HT-29 (cell line): ENCODE measurements around the gene SLC10A1. TPM values are rescaled to one million over a fixed set of nuclear protein-coding genes. Genes with fewer than 3 reads are reported as not detected.
"Not testable (repeated sequence)": the region's sequence is repeated elsewhere in the genome, so short reads cannot be mapped to it uniquely, and the experiment has no call there.

Experiments used
- DNase-seq: peaks from one replicate; pipeline ENCODE4 v3.0.0-alpha.2; 2015; ENCODE audit warnings: low spot score
- total RNA-seq: library from RNA; depleted of rRNA; stranded (reverse); fragments of >200 nt; shearing (Covaris generic); gene quantifications from 2 replicates; pipeline ENCODE4 v1.2.3, GENCODE V29; 2014

SLC10A1 gene
- total RNA-seq, 1 experiment from 2014 or later: not detected

DNA sequence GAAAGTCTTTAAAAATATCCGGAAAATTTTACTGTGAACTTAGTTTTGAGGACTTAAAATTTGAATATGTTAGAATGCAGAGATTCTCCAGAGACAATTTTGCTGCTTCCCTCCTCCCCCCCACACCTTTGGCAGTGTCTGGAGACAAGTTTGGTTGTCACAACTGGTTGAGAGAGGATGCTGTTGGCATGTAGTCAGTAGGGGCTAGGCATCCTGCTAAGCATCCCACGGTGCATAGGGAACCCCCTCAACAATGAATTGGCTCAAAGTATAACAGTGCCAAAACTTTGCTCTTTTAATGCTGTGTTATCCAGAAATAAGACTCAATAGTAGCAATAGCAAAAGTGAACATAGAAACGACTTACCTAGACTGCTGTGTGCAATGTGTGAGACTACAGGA lies 26.5 kb downstream of the SLC10A1 start:
- no peak for DNase-seq

DNA sequence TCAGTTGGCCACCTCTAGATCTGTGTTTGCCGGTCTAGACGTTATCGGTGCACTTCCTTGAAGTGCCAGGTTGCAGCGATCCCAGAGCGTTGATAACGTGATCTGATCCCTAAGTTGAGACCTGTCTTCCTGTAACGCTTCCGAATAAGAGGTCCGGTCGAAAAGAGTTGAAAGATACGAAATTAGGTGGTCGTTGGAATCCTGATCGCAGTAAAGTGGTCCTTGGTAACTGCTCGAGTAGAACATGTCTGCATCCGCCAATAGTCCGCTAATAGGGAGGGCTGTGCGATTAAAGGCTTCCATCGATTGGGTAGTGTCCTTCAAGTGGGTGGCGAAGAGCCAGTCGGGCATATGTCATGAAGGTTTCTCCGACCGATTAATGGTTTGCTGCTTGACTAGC lies 27.4 kb downstream of the SLC10A1 start:
- DNase-seq: no peak

DNA sequence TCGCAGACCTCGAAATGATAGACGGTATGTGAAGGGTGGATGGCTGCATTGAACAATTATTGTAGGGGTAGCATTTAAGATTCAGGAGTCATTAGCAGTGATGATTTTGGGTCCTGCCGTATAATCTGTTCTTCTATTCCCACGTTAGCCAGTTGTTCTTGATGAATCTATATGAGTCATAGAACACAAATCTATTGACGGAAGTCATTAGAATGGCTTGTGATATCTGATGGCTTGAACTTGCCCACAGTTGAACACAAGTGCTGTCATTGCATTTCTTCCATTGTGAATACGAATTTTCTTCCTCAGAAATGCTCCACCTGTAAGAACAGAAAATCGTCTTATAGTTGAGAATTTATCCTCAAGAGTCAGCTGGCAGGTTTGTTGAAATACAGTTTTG lies 28.2 kb downstream of the SLC10A1 start:
- DNase-seq: no peak

DNA sequence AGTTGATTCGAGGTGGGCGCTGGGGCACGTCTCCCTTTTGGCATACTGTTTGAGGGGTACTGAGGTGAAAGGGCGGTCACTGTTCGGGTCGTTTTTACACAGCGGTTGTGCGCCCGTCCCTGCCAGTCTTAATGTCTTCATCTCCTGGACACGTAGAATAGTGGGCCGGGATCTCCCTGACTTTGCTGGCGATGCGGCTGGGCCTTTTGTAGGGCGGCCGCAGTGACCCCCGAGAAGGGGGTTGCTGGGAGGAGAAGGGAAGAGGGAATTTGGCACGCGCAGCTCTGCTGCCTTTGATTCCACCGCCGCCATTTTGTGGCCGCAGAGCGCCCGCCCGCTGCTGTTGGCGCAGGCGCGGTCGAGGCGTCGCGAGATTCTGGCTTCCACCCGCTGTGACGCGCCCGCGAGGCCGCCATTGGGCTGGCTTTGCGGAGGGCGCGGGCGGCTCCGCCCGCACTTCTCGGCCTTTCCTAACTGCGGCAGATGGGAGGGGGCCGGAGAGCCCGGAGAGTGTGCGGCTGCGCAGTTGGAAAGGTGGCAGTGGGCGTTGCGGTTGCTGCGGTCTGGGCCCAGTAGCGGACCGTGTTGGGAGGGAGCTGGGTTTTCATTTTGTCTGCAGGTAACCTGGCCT lies 29.6 kb downstream of the SLC10A1 start:
- DNase-seq: peak; percentile 81

DNA sequence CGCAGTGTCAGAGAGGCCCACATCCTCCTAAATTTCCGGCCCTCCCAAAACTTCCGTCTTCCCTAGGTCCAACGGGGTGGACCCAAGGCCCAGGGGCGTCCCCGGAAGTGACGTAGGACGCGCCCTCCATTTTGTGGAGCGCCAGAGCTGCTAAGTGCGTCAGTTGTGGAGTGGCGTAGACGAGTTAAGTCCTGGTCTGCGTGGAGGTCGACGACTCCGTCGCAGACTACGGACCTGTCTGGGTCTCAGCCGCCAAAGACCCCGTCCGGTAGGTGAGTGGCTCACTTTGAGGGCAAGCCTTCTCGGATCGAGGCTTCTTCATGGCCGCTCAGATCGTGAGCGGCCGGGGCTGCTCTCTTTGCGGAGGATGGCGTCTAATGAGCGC lies 30.1 kb downstream of the SLC10A1 start, which contains the start of gene SRSF5:
SRSF5 (plus strand) TSS at position 159 of the 385 bp plus-strand sequence. CDS start 1,015 bp downstream, outside the sequence.
- DNase-seq: peak; percentile 86

DNA sequence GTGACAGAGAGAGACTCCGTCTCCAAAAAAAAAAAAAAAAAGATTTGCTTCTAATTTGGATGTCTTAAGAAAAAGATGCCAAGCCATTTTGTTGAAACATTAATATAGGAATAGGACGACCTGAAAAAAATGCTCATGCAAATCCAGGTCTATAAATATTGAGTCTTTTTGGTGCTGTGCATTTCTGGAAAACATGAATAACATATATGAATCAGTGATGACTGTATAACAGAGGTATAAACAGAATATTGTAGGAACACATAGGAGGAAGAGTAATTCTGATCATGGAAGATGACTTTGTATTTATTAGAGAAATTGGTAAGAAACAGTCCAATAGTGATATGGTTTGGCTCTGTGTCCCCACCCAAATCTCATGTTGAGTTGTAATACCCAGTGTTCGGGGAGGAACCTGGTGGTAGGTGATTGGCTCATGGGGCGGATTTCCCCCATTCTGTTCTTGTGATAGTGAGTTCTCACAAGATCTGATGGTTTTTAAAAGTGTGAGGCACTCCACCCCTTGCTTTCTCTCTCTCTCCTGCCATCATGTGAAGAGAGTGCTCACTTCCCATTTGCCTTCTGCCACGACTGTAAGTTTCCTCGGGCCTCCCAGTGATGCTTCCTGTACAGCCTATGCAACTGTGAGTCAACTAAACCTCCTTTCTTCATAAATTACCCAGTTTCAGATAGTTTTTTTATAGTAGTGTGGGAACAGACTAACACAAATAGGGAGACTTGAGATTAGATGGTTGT lies 33.1 kb downstream of the SLC10A1 start:
- DNase-seq: no peak

DNA sequence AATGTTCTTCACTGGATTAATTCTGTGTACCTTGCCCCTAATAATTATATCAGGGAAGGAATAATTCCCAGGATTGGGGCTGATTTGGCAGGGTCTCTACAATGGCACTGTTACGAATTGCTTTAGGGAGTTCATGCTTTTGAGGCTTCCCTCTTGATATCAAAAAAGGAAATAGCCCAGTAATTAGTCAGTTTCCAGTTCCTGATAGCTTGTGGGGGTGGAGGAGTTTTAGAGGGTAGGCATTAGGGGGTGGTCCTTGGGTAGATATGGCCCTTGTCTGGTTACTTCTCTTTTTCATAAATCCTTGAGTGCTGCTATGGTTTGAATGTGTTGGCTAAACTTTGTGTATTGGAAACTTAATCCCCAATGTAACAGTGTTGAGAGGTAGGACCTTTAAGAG lies 36.2 kb downstream of the SLC10A1 start:
- no peak for DNase-seq

DNA sequence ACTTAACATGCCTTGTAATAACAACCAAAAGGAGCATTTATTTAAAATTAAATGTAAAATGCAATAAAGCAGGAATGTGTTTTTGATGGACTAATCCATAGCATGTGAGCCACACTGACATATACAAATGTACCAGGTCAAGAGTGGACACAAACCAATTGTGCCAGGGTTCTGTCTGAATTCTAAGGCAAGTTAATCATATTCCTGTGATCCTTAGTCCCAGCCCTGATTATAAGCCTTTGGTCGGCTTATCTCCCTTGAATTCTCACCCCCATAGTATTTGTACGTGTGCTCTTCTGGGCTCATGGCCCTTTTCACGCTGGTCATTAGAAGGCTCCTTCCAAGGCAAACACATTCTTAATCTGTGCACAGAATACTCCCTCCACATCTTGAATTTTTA lies 40.7 kb downstream of the SLC10A1 start:
- no peak for DNase-seq

DNA sequence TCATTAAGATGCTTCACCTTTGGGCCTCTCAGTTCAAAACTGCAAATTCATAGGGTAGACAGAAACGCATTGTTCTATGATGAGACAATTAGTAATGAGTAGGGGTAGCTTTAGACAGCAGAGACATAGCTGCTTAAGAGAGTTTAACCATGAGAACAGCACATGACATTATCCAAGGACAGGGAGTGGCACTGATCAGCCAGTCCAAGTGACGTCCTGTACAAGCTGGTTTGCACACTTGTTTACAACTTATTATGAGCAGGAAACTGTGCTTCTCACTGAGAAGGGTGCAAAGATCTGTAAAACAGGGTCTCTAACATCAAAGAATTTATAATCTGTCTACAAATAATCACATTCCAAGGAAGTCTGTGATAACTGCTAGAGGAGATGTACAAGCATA lies 41.3 kb downstream of the SLC10A1 start:
- no peak for DNase-seq

DNA sequence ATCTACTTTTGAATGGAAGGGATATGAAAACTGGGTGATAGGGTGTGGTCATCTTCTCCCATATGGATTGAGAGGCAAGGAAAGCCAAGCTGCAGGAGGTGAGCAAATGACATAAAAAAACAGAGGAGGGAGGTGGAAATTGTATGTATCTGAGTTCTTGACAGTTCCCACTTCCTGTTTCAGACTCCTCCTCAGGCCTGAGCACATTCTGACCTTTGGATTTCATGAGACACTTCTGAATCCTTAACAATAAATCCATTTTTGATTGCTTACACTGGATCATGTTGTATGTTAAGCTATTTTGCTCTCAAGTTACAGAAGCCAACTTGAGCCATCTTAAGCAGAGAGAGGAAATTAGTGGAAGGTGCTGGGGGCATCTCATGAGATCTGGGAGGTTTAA lies 41.7 kb downstream of the SLC10A1 start:
- DNase-seq: no peak

DNA sequence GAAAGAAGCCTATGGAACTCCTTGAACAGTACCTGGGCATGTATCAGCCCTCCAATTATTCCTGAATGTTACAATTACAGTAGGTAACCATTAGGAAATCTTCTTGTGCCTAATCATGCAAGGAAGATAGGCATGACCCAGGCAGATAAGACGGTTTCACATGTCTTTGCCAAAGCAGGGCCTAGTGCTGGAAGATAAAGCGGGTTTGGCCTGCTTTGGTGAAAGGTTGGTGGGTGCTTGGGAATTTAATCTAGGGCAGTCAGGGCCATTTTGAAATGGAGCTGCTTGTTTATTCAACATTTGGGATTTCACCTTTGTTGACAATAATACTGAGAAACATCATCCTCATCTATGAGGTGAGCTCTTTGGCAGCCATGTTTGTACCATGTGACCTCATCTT lies 42.6 kb downstream of the SLC10A1 start:
- DNase-seq: no peak

DNA sequence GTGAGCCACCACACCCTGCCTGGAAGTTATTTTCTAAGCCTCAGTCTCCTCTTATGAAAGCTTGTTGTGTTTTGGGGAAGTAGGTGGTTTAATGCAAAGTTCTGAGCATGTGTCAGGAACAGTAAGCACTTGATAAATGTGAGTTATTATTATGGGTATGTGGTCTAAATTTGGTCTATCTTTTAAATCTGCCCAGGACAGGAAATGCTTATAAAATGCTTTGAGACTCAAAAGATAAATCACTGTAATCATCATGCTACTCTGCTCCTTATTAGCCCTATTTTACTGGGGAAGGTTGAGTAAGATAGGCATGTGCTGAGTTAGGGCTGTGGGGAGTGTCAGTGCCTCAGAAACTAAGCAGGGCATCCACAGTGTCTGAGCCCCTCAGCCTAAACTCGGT lies 43.2 kb downstream of the SLC10A1 start:
- no peak for DNase-seq

DNA sequence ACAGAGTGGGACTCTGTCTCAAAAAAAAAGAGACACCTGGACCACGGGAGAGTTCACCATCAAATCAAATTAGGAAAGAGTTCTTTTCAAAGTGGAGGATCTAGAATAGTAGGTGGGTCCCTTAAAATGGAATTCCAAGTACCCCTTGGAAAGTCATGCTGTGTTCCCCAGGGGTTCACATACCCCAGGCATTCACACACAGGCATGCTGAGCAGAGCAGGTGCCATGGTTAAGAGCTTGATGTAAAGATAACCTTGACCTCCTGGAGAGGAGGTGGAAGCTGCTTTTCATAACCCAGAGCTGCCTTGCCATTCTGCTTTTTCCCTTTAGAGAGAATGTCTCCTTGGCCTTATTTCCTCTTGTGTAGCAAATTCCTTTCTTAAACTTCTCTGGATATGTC lies 44.3 kb downstream of the SLC10A1 start:
- no peak for DNase-seq

DNA sequence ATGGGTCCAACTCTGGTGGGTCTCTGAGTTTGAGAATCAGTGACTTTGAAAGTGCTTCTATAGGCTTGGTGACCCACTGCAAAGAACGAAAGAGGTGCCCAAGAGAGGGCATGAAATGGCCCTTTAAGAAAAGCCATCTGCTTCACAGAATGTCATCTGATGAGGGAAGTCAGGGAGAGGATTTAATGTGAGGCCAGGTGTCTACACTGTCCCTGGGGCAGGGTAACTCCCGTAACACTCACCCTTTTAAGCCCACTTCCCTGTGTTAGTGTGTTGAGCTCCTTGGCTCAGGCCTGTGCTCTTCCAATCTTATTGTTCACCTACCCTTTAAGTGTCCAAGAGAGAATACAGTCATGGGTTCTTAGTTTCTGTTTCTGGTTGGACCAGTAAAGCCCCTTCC lies 46.5 kb downstream of the SLC10A1 start:
- DNase-seq: no peak

DNA sequence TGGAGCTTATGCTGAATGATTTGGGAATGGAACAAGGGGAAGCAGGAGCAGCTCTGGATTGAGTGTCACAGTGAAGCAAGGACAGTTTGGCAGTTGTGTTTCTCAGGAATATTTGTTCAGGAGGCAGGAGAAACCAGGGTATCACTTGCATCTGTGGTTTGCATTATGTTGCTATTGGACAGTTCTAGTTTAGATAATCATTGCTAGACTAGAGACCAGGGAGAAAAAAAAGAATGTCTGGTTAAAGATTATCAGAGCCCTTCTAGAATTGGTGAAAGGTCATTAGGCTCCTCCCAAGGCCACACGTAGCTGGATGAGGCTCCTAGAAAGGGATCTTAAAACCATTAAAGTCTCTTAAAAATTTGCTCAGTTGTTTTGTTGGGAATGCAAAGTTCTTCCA lies 47.1 kb downstream of the SLC10A1 start:
- peak; percentile 67 for DNase-seq

DNA sequence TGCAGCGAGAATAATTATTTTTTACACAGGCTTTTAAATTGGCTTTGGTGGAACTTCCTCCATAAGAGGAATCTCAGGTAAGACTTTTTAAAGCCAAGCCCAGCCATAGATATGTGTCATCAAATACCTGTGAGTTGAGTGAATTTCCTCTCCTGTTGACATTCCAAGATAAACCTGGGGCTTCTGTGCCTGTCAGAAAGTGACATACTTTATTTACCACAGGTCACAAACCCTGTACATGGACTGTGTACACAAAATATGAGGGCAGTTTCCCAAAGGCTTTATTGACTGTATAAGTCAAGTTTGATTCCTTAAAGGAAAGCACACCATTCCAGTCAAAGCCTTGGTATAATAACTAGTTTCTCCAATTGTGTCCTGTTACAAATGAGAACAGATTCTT lies 56.0 kb downstream of the SLC10A1 start:
- DNase-seq: peak; percentile 28

DNA sequence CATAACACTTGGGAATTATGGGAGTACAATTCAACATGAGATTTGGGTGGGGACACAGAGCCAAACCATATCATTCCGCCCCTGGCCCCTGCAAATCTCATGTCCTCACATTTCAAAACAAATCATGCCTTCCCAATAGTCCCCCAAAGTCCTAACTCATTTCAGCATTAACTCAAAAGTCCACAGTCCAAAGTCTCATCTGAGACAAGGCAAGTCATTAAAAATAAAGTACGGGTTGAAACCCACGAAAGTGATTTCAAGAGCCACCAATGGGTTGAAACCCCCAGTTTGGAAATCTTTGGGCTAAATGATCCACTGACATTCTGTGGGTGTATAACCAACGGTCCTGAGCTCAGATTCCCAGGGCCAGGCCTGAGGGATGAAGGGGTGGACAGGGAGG lies 60.6 kb downstream of the SLC10A1 start:
- DNase-seq: not testable (repeated sequence)

DNA sequence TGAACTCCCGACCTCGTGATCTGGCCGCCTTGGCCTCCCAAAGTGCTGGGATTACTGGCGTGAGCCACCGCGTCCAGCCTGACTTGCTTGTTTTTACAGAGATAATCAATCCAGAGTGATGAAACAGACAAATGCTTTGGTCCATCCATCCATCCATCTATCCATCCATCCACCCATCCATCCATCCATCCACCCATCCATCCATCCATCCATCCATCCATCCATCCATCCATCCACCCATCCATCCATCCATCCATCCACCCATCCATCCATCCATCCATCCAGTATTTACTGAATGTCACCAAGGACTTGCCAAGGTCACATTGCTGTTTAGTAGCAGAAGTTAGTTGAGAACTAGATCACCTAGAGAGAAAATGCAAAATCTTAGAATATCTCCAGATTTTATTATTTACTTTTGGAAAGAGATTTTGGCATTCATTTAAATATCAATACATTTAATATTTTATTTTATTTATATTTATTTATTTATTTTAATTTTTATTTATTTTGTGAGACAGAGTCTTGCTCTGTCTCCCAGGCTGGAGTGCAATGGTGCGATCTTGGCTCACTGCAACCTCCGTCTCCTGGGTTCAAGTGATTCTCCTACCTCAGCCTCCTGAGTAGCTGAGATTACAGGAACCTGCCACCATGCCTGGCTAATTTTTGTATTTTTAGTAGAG lies 65.0 kb downstream of the SLC10A1 start:
- DNase-seq: not testable (repeated sequence)

DNA sequence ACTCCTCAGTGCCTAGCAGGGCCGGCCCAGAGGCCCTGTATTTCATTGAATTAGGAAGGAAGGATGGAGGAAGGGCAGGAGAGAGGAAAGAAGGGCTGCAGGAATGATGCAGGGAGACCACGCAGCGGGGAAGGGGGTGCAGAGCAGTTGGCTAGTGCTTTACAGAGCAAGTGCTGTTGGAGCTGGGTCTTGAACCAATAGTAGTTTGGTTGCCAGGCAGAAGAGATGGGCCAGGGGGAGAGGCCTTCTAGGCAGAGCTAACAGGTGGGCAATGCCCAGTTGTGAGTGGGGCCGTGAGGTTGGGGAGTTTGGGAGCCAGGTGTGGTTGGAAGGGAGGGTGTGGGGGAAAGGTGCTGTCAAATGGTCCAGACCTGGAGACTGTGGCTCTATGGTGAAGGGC lies 69.2 kb downstream of the SLC10A1 start:
- no peak for DNase-seq

DNA sequence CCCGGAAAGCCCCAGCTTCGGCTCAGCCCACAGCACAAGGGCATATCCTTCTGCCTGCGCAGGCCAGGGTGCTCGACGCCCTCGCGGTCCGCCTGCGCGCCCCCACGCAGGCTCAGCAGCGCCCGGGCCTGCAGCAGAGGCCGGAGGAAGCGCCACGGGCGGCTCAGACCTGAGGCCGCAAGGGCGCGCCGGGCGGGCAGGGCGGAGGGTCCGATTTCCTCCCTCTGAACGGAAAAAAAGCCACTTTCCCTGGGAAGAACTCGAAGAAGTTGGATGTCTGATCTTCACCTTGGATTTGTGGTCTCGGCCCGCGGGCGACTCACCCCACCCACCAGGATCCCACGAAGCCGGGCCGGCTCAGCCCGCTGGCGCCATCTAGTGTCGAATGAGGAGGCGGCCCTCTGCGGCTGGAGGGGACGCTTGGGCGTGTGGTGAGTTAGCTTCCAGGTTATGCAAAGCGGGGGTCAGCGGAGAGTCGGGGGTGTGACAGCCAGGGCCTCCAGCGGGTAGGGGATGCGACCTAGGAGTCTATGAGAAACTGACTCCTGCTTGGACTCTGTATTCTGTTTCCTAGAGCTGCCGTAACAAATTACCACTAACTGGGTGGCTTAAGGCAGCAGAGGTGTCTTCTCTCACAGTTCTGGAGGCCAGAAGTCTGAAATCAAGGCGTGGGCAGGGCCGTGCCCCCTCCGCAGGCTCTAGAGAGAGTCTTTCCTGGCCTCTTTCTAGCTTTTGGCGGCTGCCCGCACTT lies 70.1 kb downstream of the SLC10A1 start:
- peak; percentile 68 for DNase-seq
